Stomach (tissue), 9 donors: Measurements from ENCODE around the gene RAB43. TPM values are rescaled to one million over a fixed set of nuclear protein-coding genes. Genes with fewer than 3 reads are reported as not detected.
A peak's percentile ranks its signal among the peaks of the same experiment; 100 is the strongest.

Experiments used
- DNase-seq, 2 donors: peaks; one replicate each; pipeline versions ENCODE4 v3.0.0 to v3.0.0-alpha.2; 2013 to 2019
- H3K27ac ChIP-seq, 5 donors: fragments of 200-600 bp in 4 of 5; sonication (generic) in 4 of 5; one replicate each; pipeline ENCODE4 v1.5.1; 2013 to 2019; ENCODE audit warnings: mild to moderate bottlenecking in 1 of 5, moderate library complexity in 1 of 5
- H3K27me3 ChIP-seq, 3 donors: fragments of 200-600 bp; sonication (generic); one replicate each; pipeline ENCODE4 v1.5.1; 2017 to 2019; ENCODE audit warnings: mixed run types in 1 of 3
- H3K36me3 ChIP-seq, 4 donors: fragments of 200-600 bp; sonication (generic); 1 replicate in 3 of 4; 2 replicates in 1 of 4; pipeline ENCODE4 v1.5.1; 2016 to 2019
- H3K4me1 ChIP-seq, 4 donors: fragments of 200-600 bp; sonication (generic); one replicate each; pipeline ENCODE4 v1.5.1; 2016 to 2019
- H3K4me3 ChIP-seq, 4 donors: fragments of 200-600 bp; sonication (generic) in 3 of 4; one replicate each; pipeline ENCODE4 v1.5.1; 2016 to 2019; ENCODE audit warnings: mild to moderate bottlenecking in 1 of 4
- H3K9me3 ChIP-seq, 4 donors: fragments of 200-600 bp; sonication (generic); one replicate each; pipeline ENCODE4 v1.5.1; 2016 to 2019
- CTCF ChIP-seq, 7 experiments: fragments of 450-650 bp in 4 of 7; fragments of 200-600 bp in 3 of 7; sonication (generic) in 3 of 7; IDR thresholded peaks; one replicate each; pipeline ENCODE4 v1.5.1; 2016 to 2019; ENCODE audit warnings: antibody characterized with exemption in 7 of 7, control low read depth in 2 of 7, mild to moderate bottlenecking in 1 of 7
- EP300 ChIP-seq: sonication (generic); formaldehyde crosslinking; IDR thresholded peaks from one replicate; pipeline ENCODE4 v1.6.1; 2017; ENCODE audit warnings: antibody characterized with exemption
- POLR2A ChIP-seq, 4 donors: fragments of 450-650 bp; IDR thresholded peaks; one replicate each; pipeline ENCODE4 v1.6.1; 2016; ENCODE audit warnings: antibody characterized with exemption in 4 of 4, control low read depth in 2 of 4, mild to moderate bottlenecking in 1 of 4, moderate library complexity in 1 of 4
- POLR2AphosphoS5 ChIP-seq, 3 donors: sonication (generic); formaldehyde crosslinking; IDR thresholded peaks; one replicate each; pipeline ENCODE4 v1.6.1; 2016; ENCODE audit warnings: antibody characterized with exemption in 3 of 3
- WGBS, 5 donors: extraction: QIAGEN DNeasy Blood & Tissue Kit in 3 of 5; methylation state at CpG; one replicate each; pipeline versions ENCODE4 v1.1.5 to v1.1.7; 2013 to 2018; 5-methylcytosine and 5-hydroxymethylcytosine counted together
- intact Hi-C: fragments of 100-400 bp; cut with DNase I; formaldehyde crosslinking; loops from one replicate; pipeline ENCODE4 v1.15.1; 2023; ENCODE audit warnings: low total_unique reads
- polyA plus RNA-seq, 3 donors: library from polyadenylated mRNA; stranded (reverse); fragments of 200-250 nt; gene quantifications; one replicate each; pipeline ENCODE4 v1.2.3, GENCODE V29; 2013
- total RNA-seq, 5 donors: library from RNA; depleted of rRNA; stranded (reverse); fragments of >200 nt; gene quantifications; one replicate each; pipeline versions ENCODE4 v1.1.0 to v1.2.3, GENCODE V29; 2014 to 2016
- donor health status: healthy with polysubstance abuse.
- donor health status: Bipolar disorder and iron deficiency.
- donor health status: healthy.

The RAB43 gene
- total and polyA plus RNA-seq, 8 donors = 4.3 to 70.6 (median 17.4) TPM

GRCh38 chr3:129040039-129040336, 81.6 kb downstream of the RAB43 start:
- H3K36me3 ChIP-seq = no peaks in the 10 kb centered on the region
- no peak overlapping the region for H3K27ac ChIP-seq
- no peak for DNase-seq
- H3K9me3 ChIP-seq = no peaks in the 10 kb centered on the region
- H3K4me1 ChIP-seq = peaks cover 0 to 22% (median 19%) of the 10 kb centered on the region in 4 donors
- WGBS, 5 donors = 66 to 86% (median 74%) methylated on average over 3 of the region's 3 CpGs
- TF ChIP-seq POLR2A (IDR thresholded peaks at IDR 0.05) (no peak), EP300 (no peak), POLR2AphosphoS5 (IDR thresholded peaks at IDR 0.05) (no peak), CTCF (IDR thresholded peaks at IDR 0.05) (no peak)
- H3K27me3 ChIP-seq = no peaks in the 10 kb centered on the region
- intact Hi-C loops = no loop called here
- H3K4me3 ChIP-seq = no peak overlapping the region

GRCh38 chr3:129039271-129040038, 82.1 kb downstream of the RAB43 start:
- Histone ChIP-seq H3K9me3 (no peaks in the 10 kb centered on the region), H3K4me3 (no peak overlapping the region), H3K4me1 (peaks cover 0 to 28% (median 20%) of the 10 kb centered on the region in 4 donors), H3K36me3 (peaks cover 0 to under 1% (median 0%) of the 10 kb centered on the region in 4 donors), H3K27ac (no peak overlapping the region), H3K27me3 (no peaks in the 10 kb centered on the region)
- TF ChIP-seq POLR2A (IDR thresholded peaks at IDR 0.05) = no peak
- TF ChIP-seq CTCF (IDR thresholded peaks at IDR 0.05) = no peak
- TF ChIP-seq EP300 = no peak
- no peak for TF ChIP-seq POLR2AphosphoS5 (IDR thresholded peaks at IDR 0.05)
- WGBS, 5 donors = 38 to 77% (median 65%) methylated on average over 8 to 14 of the region's 14 CpGs
- intact Hi-C loops = no loop called here
- DNase-seq = peak; percentile 69 to 84

- TF ChIP-seq POLR2AphosphoS5 (IDR thresholded peaks at IDR 0.05) (no peak), CTCF (IDR thresholded peaks at IDR 0.05) (no peak), POLR2A (IDR thresholded peaks at IDR 0.05) (no peak), EP300 (no peak)
- Histone ChIP-seq H3K36me3 (peaks cover 0 to 10% (median 3%) of the 10 kb centered on the region in 4 donors), H3K4me1 (peaks cover 0 to 30% (median 20%) of the 10 kb centered on the region in 4 donors), H3K27me3 (no peaks in the 10 kb centered on the region), H3K9me3 (no peaks in the 10 kb centered on the region), H3K27ac (no peak overlapping the region), H3K4me3 (no peak overlapping the region)
- no peak for DNase-seq
- intact Hi-C loops = no loop called here
- 88 to 92% (median 89%) methylated on average over 10 of the region's 10 CpGs for WGBS, 5 donors
These were observed 83.3 kb downstream of the RAB43 start for GRCh38 chr3:129038121-129038855.

Other genes with a start within 250 kb of the RAB43 start
- gene ACAD9, start 242.2 kb downstream of the RAB43 start, total RNA-seq = 100 to 1,000 TPM in 1 of 5 donors, 10 to 100 TPM in 4; 21.0 to 160 (median 38.7) TPM
- 10 to 100 TPM; 17.1 to 24.5 (median 20.9) TPM for gene ACAD9, start 242.2 kb downstream of the RAB43 start, polyA plus RNA-seq
- gene CFAP92, start 127.7 kb downstream of the RAB43 start, total RNA-seq = 10 to 100 TPM in 1 of 5 donors, 1 to 10 TPM in 3, under 1 TPM in 1; 0.87 to 13.4 (median 5.2) TPM
- 1 to 10 TPM in 1 of 3 donors, under 1 TPM in 2; 0.50 to 2.7 (median 0.70) TPM for gene CFAP92, start 127.7 kb downstream of the RAB43 start, polyA plus RNA-seq
- 10 to 100 TPM in 3 of 5 donors, 1 to 10 TPM in 2; 1.0 to 13.9 (median 10.3) TPM for gene EFCC1, start 120.5 kb downstream of the RAB43 start, total RNA-seq
- gene EFCC1, start 120.5 kb downstream of the RAB43 start, polyA plus RNA-seq = 10 to 100 TPM in 1 of 3 donors, 1 to 10 TPM in 2; 3.4 to 10.7 (median 8.2) TPM
- not detected for gene GP9, start 61.0 kb downstream of the RAB43 start, total RNA-seq
- not detected for gene GP9, start 61.0 kb downstream of the RAB43 start, polyA plus RNA-seq
- gene ISY1, start 39.3 kb upstream of the RAB43 start, total RNA-seq = 10 to 100 TPM in 1 of 5 donors, 1 to 10 TPM in 4; 5.4 to 24.4 (median 7.0) TPM
- gene ISY1, start 39.3 kb upstream of the RAB43 start, polyA plus RNA-seq = 10 to 100 TPM; 17.8 to 31.5 (median 19.5) TPM
- gene CNBP, start 62.1 kb upstream of the RAB43 start, total RNA-seq = 100 to 1,000 TPM; 185 to 399 (median 202) TPM
- gene CNBP, start 62.1 kb upstream of the RAB43 start, polyA plus RNA-seq = 100 to 1,000 TPM; 315 to 537 (median 323) TPM
- 100 to 1,000 TPM in 4 of 5 donors, 10 to 100 TPM in 1; 38.5 to 356 (median 114) TPM for gene COPG1, start 127.8 kb upstream of the RAB43 start, total RNA-seq
- 100 to 1,000 TPM in 1 of 3 donors, 10 to 100 TPM in 2; 79.8 to 113 (median 88.7) TPM for gene COPG1, start 127.8 kb upstream of the RAB43 start, polyA plus RNA-seq
- 10 to 100 TPM; 19.1 to 80.5 (median 26.8) TPM for gene HMCES, start 157.1 kb upstream of the RAB43 start, total RNA-seq
- gene HMCES, start 157.1 kb upstream of the RAB43 start, polyA plus RNA-seq = 10 to 100 TPM; 16.4 to 37.4 (median 22.5) TPM